Heart left ventricle (tissue), 16 donors: ENCODE results near the gene ACAP3. TPM values are rescaled to one million over a fixed set of nuclear protein-coding genes. Genes with fewer than 3 reads are reported as not detected.

Experiments used
- ATAC-seq, 4 donors: fragments of 200-7000 bp; cut with Tn5 transposase; one replicate each; pipeline ENCODE4 v1.9.1; 2020 to 2022; ENCODE audit warnings: moderate library complexity in 4 of 4, mild to moderate bottlenecking in 3 of 4, moderate number of reproducible peaks in 1 of 4
- DNase-seq, 5 donors: peaks; one replicate each; pipeline ENCODE4 v3.0.0-alpha.2; 2020
- H3K27ac ChIP-seq, 12 donors: fragments of 200-600 bp; sonication (generic) in 4 of 12; one replicate each; pipeline versions ENCODE4 v1.5.0 to v1.8.0; 2016 to 2022; ENCODE audit warnings: mild to moderate bottlenecking in 2 of 12
- H3K27me3 ChIP-seq, 9 donors: fragments of 200-600 bp; sonication (generic) in 2 of 9; one replicate each; pipeline versions ENCODE4 v1.5.1 to v1.8.0; 2016 to 2022; ENCODE audit warnings: mild to moderate bottlenecking in 3 of 9
- H3K36me3 ChIP-seq, 9 donors: fragments of 200-600 bp; sonication (generic) in 2 of 9; one replicate each; pipeline versions ENCODE4 v1.5.0 to v1.8.0; 2018 to 2022; ENCODE audit warnings: mild to moderate bottlenecking in 2 of 9
- H3K4me1 ChIP-seq, 12 donors: fragments of 200-600 bp; sonication (generic) in 4 of 12; one replicate each; pipeline versions ENCODE4 v1.5.0 to v1.8.0; 2016 to 2022; ENCODE audit warnings: mild to moderate bottlenecking in 3 of 12
- H3K4me3 ChIP-seq, 12 donors: fragments of 200-600 bp; sonication (generic) in 4 of 12; one replicate each; pipeline versions ENCODE4 v1.5.0 to v1.8.0; 2017 to 2022; ENCODE audit warnings: mild to moderate bottlenecking in 9 of 12, moderate library complexity in 4 of 12
- H3K9me3 ChIP-seq, 12 donors: fragments of 200-600 bp; sonication (generic) in 4 of 12; one replicate each; pipeline versions ENCODE4 v1.5.0 to v1.8.0; 2016 to 2022; ENCODE audit warnings: mild to moderate bottlenecking in 1 of 12
- POLR2A ChIP-seq, 2 donors: fragments of 450-650 bp; IDR thresholded peaks; one replicate each; pipeline ENCODE4 v1.6.1; 2017; ENCODE audit warnings: antibody characterized with exemption in 2 of 2, mild to moderate bottlenecking in 2 of 2, moderate library complexity in 2 of 2
- WGBS, 4 donors: extraction: QIAGEN DNeasy Blood & Tissue Kit in 2 of 4; methylation state at CpG; one replicate each; pipeline versions ENCODE4 v1.1.5 to v1.1.7; 2013 to 2018; 5-methylcytosine and 5-hydroxymethylcytosine counted together
- intact Hi-C, 10 donors: fragments of 100-400 bp; cut with DNase I; formaldehyde crosslinking; loops; one replicate each; pipeline versions ENCODE4 v1.11.1 to v1.14.2; 2022
- polyA plus RNA-seq, 2 donors: library from polyadenylated mRNA; stranded (reverse); fragments of 200-250 nt; gene quantifications; one replicate each; pipeline ENCODE4 v1.2.3, GENCODE V29; 2013
- total RNA-seq, 9 donors: library from RNA; depleted of rRNA in 2 of 9; stranded (reverse); fragments of >200 nt in 2 of 9; fragmentation: NEBNext Ultra II Directional in 3 of 9; extraction: Animal tissue kit (Norgen Biotek cat#: 25700) in 3 of 9; gene quantifications; one replicate each; pipeline versions ENCODE4 v1.1.0 to v1.2.4, GENCODE V29; 2016 to 2023
- TF ChIP-seq, protein P1 (sequence below), 12 donors: fragments of 200-600 bp; sonication (generic) in 4 of 12; IDR thresholded peaks; one replicate each; pipeline versions ENCODE4 v1.5.0 to v1.8.0; 2018 to 2022; ENCODE audit warnings: antibody characterized with exemption in 12 of 12, mild to moderate bottlenecking in 5 of 12
- donor health status: ischemic (EF 13 %, LVEDD 7.1; RV severe dilation, severe dysfunction).
- donor health status: healthy with polysubstance abuse.
- donor health status: DM: no; HTN: yes; CAD: no.
- donor health status: DM: no; HTN: no; CAD: no.
- donor health status: ischemic (EF 25% LVEDD 6.9; RV normal size, moderate dysfunction).
- donor health status: ischemic (EF 25% LVEDD 5.7; RV mildly dilated, moderate dysfunction).
- donor health status: healthy.
- donor health status: DM: yes; HTN: yes; CAD: no.
- donor health status: ischemic (EF 35%, LVEDD 5.7; RV mildly dilated, moderate dysfunction).
- donor health status: nonischemic (EF 11% LVEDD 7.7; RV severe dilation, severe dysfunction).
- donor health status: DM: yes; HTN: yes; CAD: no.
- donor health status: PGD.
- donor health status: ischemic (EF 29% LVEDD 5.4; RV normal size, mild dysfunction).
- donor health status: nonischemic (EF 23%, LVEDD 6.1; RV moderate dilation, normal function).

ACAP3 gene
- total and polyA plus RNA-seq, 11 donors: 20.1 to 59.5 (median 34.1) TPM

DNA sequence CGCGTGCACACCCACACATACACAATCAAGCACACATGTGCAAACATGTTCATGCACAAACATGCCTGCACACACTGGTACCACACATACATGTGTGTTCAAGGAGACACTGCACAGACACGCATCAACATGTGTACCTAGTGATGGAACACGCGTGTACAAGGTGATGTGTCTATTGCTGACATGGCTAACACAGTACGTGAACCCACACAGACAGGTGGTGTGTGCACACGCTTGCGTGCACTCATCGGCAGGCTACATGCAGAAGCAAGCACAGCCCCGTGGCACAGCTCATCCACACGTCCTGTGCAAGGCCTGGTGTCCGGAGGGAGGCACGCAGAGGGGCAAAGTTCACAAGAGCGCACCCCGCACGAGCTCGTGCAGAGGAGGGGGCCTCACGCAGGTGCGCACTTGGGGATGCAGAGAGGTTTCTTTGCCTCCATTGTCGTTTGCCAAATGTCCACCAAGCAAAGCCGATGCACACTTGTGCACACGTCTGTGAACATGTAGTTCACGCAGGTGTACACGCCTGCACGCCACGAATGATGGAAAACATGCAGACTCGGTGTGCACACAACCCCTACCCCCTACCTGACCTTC, 969 bp downstream of the ACAP3 start:
- H3K27ac ChIP-seq: peak overlapping the region in 10 of 12 donors; percentile 91 to 100 (median 96)
- H3K9me3 ChIP-seq: no peaks in the 10 kb centered on the region
- ATAC-seq (no peak), DNase-seq (no peak)
- no peaks in the 10 kb centered on the region for H3K27me3 ChIP-seq
- H3K36me3 ChIP-seq: peaks cover 0 to 21% (median 15%) of the 10 kb centered on the region in 9 donors
- 19 to 41% (median 36%) methylated on average over 19 to 27 of the region's 27 CpGs for WGBS, 4 donors
- TF ChIP-seq, protein P1, sequence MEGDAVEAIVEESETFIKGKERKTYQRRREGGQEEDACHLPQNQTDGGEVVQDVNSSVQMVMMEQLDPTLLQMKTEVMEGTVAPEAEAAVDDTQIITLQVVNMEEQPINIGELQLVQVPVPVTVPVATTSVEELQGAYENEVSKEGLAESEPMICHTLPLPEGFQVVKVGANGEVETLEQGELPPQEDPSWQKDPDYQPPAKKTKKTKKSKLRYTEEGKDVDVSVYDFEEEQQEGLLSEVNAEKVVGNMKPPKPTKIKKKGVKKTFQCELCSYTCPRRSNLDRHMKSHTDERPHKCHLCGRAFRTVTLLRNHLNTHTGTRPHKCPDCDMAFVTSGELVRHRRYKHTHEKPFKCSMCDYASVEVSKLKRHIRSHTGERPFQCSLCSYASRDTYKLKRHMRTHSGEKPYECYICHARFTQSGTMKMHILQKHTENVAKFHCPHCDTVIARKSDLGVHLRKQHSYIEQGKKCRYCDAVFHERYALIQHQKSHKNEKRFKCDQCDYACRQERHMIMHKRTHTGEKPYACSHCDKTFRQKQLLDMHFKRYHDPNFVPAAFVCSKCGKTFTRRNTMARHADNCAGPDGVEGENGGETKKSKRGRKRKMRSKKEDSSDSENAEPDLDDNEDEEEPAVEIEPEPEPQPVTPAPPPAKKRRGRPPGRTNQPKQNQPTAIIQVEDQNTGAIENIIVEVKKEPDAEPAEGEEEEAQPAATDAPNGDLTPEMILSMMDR (IDR thresholded peaks at IDR 0.05): no peak
- no peak for TF ChIP-seq POLR2A (IDR thresholded peaks at IDR 0.05)
- intact Hi-C loops: no loop called here
- peaks cover 18 to 60% (median 45%) of the 10 kb centered on the region in 12 donors for H3K4me1 ChIP-seq
- peak overlapping the region; percentile 69 to 95 (median 90) for H3K4me3 ChIP-seq

DNA sequence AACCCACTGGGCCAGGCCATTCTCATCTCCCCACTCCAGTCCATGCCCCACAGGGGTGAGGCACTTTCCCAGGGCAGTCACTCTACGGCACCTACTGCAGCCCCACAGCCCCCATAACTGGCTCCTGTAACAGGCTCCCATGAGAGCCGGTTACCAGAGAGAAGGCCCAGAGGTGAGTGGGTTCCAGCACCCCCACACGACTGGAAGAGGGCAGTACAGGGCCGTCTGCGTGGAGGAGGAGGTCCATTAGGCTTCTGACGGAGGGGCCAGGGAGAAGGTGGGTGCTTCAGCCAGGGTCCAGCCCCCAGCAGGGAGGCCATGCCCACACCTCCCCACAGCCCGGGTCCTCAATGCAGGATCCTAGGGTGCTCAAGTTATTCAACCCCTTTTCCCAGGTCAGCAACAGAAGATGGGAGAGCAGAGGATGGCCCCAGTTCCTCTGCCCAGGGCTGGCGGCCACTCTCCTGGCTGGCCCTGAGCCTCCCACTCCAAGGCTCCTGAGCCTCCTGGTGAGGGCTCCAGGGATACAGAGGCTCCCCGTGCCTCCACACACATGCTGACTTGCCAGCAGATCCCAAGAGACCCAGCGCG, 1.6 kb downstream of the ACAP3 start:
- Histone ChIP-seq H3K27me3 (no peaks in the 10 kb centered on the region), H3K36me3 (peaks cover 0 to 16% (median 9%) of the 10 kb centered on the region in 9 donors), H3K4me1 (peaks cover 18 to 60% (median 45%) of the 10 kb centered on the region in 12 donors), H3K9me3 (no peaks in the 10 kb centered on the region), H3K4me3 (peak overlapping the region in 10 of 12 donors; percentile 82 to 95 (median 90)), H3K27ac (peak overlapping the region; percentile 46 to 87 (median 80))
- TF ChIP-seq, protein P1 (IDR thresholded peaks at IDR 0.05): peak in 2 of 12 donors; percentile 8
- no peak for TF ChIP-seq POLR2A (IDR thresholded peaks at IDR 0.05)
- intact Hi-C loops: no loop called here
- ATAC-seq (no peak), DNase-seq (no peak)
- 24 to 43% (median 32%) methylated on average over 7 to 11 of the region's 11 CpGs for WGBS, 4 donors

DNA sequence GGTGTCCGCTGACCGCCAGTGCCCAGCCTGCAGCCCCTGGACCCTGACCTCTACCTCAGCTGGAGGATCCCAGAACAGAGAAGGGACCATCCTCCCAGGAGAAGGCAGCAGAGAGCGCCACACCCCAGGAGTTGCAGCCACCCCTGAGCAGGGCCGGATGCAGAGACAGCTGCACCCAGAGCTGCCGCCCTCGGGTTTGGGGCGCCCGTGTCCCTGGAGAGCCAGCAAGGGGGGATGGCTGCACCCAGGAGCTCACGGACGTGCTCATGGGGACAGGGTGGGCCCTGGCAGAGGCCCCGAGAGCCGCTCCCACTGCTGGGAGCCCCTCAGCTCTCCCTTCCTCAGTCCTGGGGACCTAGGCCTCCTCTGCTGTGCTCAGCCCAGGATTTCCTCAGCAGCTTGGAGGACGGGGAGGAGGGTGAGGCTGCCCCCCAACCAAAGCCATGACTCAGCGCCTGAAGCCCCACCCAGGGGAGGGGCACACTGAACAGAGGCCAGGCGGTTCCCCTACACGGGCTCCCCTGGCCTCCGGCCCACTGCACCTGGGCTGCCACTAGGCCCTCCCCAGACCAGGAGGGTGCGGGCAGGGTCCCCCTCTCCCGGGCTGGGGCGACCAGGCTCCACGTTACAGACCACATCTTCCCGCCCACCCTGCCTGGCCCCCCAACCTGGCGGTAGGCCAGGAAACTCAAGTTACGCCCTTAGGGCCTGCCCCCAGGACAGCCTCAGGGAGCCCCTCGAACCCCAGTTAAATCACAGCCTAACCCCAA, 2.2 kb downstream of the ACAP3 start:
- peak; percentile 9 to 58 (median 22) for ATAC-seq
- peaks cover 18 to 60% (median 45%) of the 10 kb centered on the region in 12 donors for H3K4me1 ChIP-seq
- peak; percentile 72 to 87 (median 82) for DNase-seq
- intact Hi-C loops: no loop called here
- TF ChIP-seq POLR2A (IDR thresholded peaks at IDR 0.05): no peak
- TF ChIP-seq, protein P1 (IDR thresholded peaks at IDR 0.05): peak in 1 of 12 donors; percentile 13
- WGBS, 4 donors: 22 to 46% (median 32%) methylated on average over 14 to 25 of the region's 25 CpGs
- H3K4me3 ChIP-seq: peak overlapping the region; percentile 17 to 95 (median 90)
- peaks cover 0 to 10% (median 3%) of the 10 kb centered on the region in 9 donors for H3K36me3 ChIP-seq
- H3K9me3 ChIP-seq: no peaks in the 10 kb centered on the region
- H3K27ac ChIP-seq: peak overlapping the region; percentile 46 to 87 (median 80)
- no peaks in the 10 kb centered on the region for H3K27me3 ChIP-seq
